IMR-90 (cell line): Measurements from ENCODE around the gene NEURL1. TPM values are rescaled to one million over a fixed set of nuclear protein-coding genes. Genes with fewer than 3 reads are reported as not detected.

ENCODE experiments used
- ATAC-seq: fragments of 200-7000 bp; cut with Tn5 transposase; 2 replicates; pipeline ENCODE4 v1.9.1; 2020; ENCODE audit warnings: low read depth, mild to moderate bottlenecking, moderate library complexity
- BruUV-seq: library from RNA; stranded (reverse); fragments of 400-500 nt; replicated peaks from 2 replicates; lab custom pipeline; 2021; lab: Mats Ljungman, UMichigan
- CTCF ChIA-PET: fragments of 300-600 bp; formaldehyde crosslinking; extraction: SDS; loops from one replicate; lab custom pipeline; 2021; ENCODE audit warnings: antibody characterized with exemption; lab: Yijun Ruan, JAX
- POLR2A ChIA-PET: fragments of 300-600 bp; sonication (Branson Sonifier 250); formaldehyde crosslinking; loops from one replicate; lab custom pipeline; 2022; ENCODE audit warnings: antibody characterized with exemption; ENCODE audit not compliant: unreplicated experiment; lab: Charles Lee
- DNase-seq: peaks from one replicate; pipeline ENCODE4 v3.0.0; 2013
- H2AFZ ChIP-seq: replicated peaks from 2 replicates; pipeline ENCODE3; 2013; ENCODE audit warnings: low read length, mild to moderate bottlenecking; ENCODE audit not compliant: poor library complexity
- H2AK5ac ChIP-seq: 2 replicates; pipeline ENCODE4 v1.6.1; 2013; ENCODE audit warnings: low read depth, low read length, inconsistent platforms
- H2AK9ac ChIP-seq: replicated peaks from 2 replicates; pipeline ENCODE3; 2013; ENCODE audit warnings: mild to moderate bottlenecking, low read depth, low read length, moderate library complexity; ENCODE audit not compliant: poor library complexity
- H2BK120ac ChIP-seq: 2 replicates; pipeline ENCODE4 v1.6.1; 2013; ENCODE audit warnings: low read depth, low read length, inconsistent platforms
- H2BK15ac ChIP-seq: 3 replicates; pipeline ENCODE4 v1.6.1; 2013; ENCODE audit warnings: low read depth, low read length, inconsistent platforms
- H2BK20ac ChIP-seq: 2 replicates; pipeline ENCODE4 v1.6.1; 2013; ENCODE audit warnings: low read depth, mild to moderate bottlenecking, inconsistent platforms, low read length, moderate library complexity
- H2BK5ac ChIP-seq: 2 replicates; pipeline ENCODE4 v1.6.1; 2013; ENCODE audit warnings: mild to moderate bottlenecking, low read depth, low read length, inconsistent platforms; ENCODE audit not compliant: poor library complexity, severe bottlenecking
- H3K14ac ChIP-seq: replicated peaks from 2 replicates; pipeline ENCODE4 v1.6.1; 2013; ENCODE audit warnings: low read depth, low read length, inconsistent platforms
- H3K18ac ChIP-seq: 2 replicates; pipeline ENCODE4 v1.6.1; 2013; ENCODE audit warnings: low read depth, low read length, control low read depth
- H3K23ac ChIP-seq: 2 replicates; pipeline ENCODE4 v1.6.1; 2013; ENCODE audit warnings: low read depth, low read length, inconsistent platforms
- H3K27ac ChIP-seq: 2 replicates; pipeline ENCODE4 v1.5.1; 2013; ENCODE audit warnings: mild to moderate bottlenecking, control low read depth, low read length; ENCODE audit not compliant: insufficient read depth
- H3K27me3 ChIP-seq: 2 replicates; pipeline ENCODE4 v1.6.1; 2013; ENCODE audit warnings: low read length; ENCODE audit not compliant: control insufficient read depth, insufficient read depth
- H3K36me3 ChIP-seq: 2 replicates; pipeline ENCODE4 v1.6.1; 2013; ENCODE audit warnings: low read length, mixed read lengths; ENCODE audit not compliant: control insufficient read depth, insufficient read depth
- H3K4ac ChIP-seq: 2 replicates; pipeline ENCODE4 v1.6.1; 2013; ENCODE audit warnings: low read depth, low read length, inconsistent platforms
- H3K4me1 ChIP-seq: 2 replicates; pipeline ENCODE4 v1.6.1; 2013; ENCODE audit warnings: low read length, mixed read lengths; ENCODE audit not compliant: control insufficient read depth, insufficient read depth
- H3K4me2 ChIP-seq: 2 replicates; pipeline ENCODE4 v1.6.1; 2013; ENCODE audit warnings: low read depth, mild to moderate bottlenecking, control low read depth, low read length, moderate library complexity
- H3K4me3 ChIP-seq: 2 replicates; pipeline ENCODE4 v1.5.1; 2013; ENCODE audit warnings: low read depth, mild to moderate bottlenecking, control low read depth, low read length, moderate library complexity; ENCODE audit not compliant: insufficient read depth
- H3K56ac ChIP-seq: 2 replicates; pipeline ENCODE4 v1.6.1; 2013; ENCODE audit warnings: low read length, inconsistent platforms; ENCODE audit not compliant: insufficient read depth; ENCODE audit errors: extremely low read depth
- H3K79me1 ChIP-seq, 2 experiments: 2 replicates each; pipeline ENCODE4 v1.6.1; 2013; ENCODE audit warnings: low read length in 2 of 2, inconsistent platforms in 1 of 2, low read depth in 1 of 2
- H3K9ac ChIP-seq: 2 replicates; pipeline ENCODE4 v1.6.1; 2013; ENCODE audit warnings: low read depth, low read length, control low read depth
- H3K9me1 ChIP-seq: 2 replicates; pipeline ENCODE4 v1.6.1; 2013; ENCODE audit warnings: low read length, inconsistent platforms; ENCODE audit not compliant: insufficient read depth
- H3K9me3 ChIP-seq: 2 replicates; pipeline ENCODE4 v1.6.1; 2013; ENCODE audit warnings: low read length; ENCODE audit not compliant: control insufficient read depth, insufficient read depth
- H4K20me1 ChIP-seq: 2 replicates; pipeline ENCODE4 v1.6.1; 2013; ENCODE audit warnings: low read length, inconsistent platforms; ENCODE audit not compliant: insufficient read depth
- H4K5ac ChIP-seq: 2 replicates; pipeline ENCODE4 v1.6.1; 2013; ENCODE audit warnings: mild to moderate bottlenecking, low read depth, low read length, control low read depth
- H4K8ac ChIP-seq, 2 experiments: 2 replicates each; pipeline ENCODE4 v1.6.1; 2013; ENCODE audit warnings: low read depth in 2 of 2, low read length in 2 of 2, control low read depth in 1 of 2, inconsistent platforms in 1 of 2
- H4K91ac ChIP-seq: 2 replicates; pipeline ENCODE4 v1.6.1; 2013; ENCODE audit warnings: low read depth, low read length, inconsistent platforms; ENCODE audit not compliant: insufficient read depth
- BHLHE40 ChIP-seq: fragments of 150-350 bp; IDR thresholded peaks from 2 replicates; pipeline ENCODE4 v1.6.1; 2016; ENCODE audit warnings: mild to moderate bottlenecking, low read depth, low read length
- FOS ChIP-seq: fragments of 150-350 bp; IDR thresholded peaks from 2 replicates; pipeline ENCODE4 v1.6.1; 2016; ENCODE audit warnings: low read depth, low read length
- MAZ ChIP-seq: IDR thresholded peaks from 2 replicates; pipeline ENCODE4 v1.6.1; 2012; ENCODE audit warnings: low read depth, mild to moderate bottlenecking, low read length, improper control_type of control experiment, moderate library complexity, borderline replicate concordance
- MXI1 ChIP-seq: IDR thresholded peaks from 2 replicates; pipeline ENCODE4 v1.6.1; 2012; ENCODE audit warnings: low read depth, mild to moderate bottlenecking, low read length, moderate library complexity, borderline replicate concordance
- RAD21 ChIP-seq: IDR thresholded peaks from 2 replicates; pipeline ENCODE4 v1.6.1; 2012; ENCODE audit warnings: low read length, improper control_type of control experiment
- RCOR1 ChIP-seq: IDR thresholded peaks from 2 replicates; pipeline ENCODE4 v1.6.1; 2012; ENCODE audit warnings: mild to moderate bottlenecking, low read length, improper control_type of control experiment; ENCODE audit not compliant: insufficient replicate concordance
- RFX5 ChIP-seq: IDR thresholded peaks from 2 replicates; pipeline ENCODE4 v1.8.0; 2012; ENCODE audit warnings: low read depth, mild to moderate bottlenecking, low read length, moderate library complexity
- USF2 ChIP-seq: fragments of 150-350 bp; IDR thresholded peaks from 2 replicates; pipeline ENCODE4 v1.6.1; 2017; ENCODE audit warnings: mild to moderate bottlenecking, antibody characterized with exemption, low read length, low read depth
- WGBS, 2 experiments: methylation state at CpG; one replicate each; pipeline versions ENCODE4 v1.1.5 to v1.1.7; 2013; ENCODE audit warnings: missing lambda C conversion rate in 2 of 2; ENCODE audit not compliant: insufficient read length in 1 of 2; ENCODE audit errors: extremely low coverage in 2 of 2; 5-methylcytosine and 5-hydroxymethylcytosine counted together
- dilution Hi-C: fragments of 300-500 bp; cut with HindIII; formaldehyde crosslinking; loops from one replicate; pipeline ENCODE4 v1.14.3; 2018; ENCODE audit warnings: low sequenced_read_pairs; ENCODE audit not compliant: unreplicated experiment
- in situ Hi-C: fragments of 300-500 bp; cut with MboI; formaldehyde crosslinking; loops from 3 replicates; pipeline ENCODE4 v1.14.3; 2019; ENCODE audit warnings: low sequenced_read_pairs, inconsistent platforms, mixed read lengths
- intact Hi-C: fragments of 100-400 bp; cut with micrococcal nuclease; formaldehyde crosslinking; loops from 2 replicates; pipeline ENCODE4 v1.10.0; 2022
- polyA plus RNA-seq, 3 experiments: library from polyadenylated mRNA; depleted of rRNA; stranded (reverse); fragments of >200 nt; gene quantifications; 2 replicates each; pipeline ENCODE4 v1.2.3, GENCODE V29; 2012; ENCODE audit warnings: low replicate concordance in 1 of 3
- total RNA-seq: library from RNA; depleted of rRNA; stranded (reverse); fragments of >200 nt; gene quantifications from 2 replicates; pipeline ENCODE4 v1.2.3, GENCODE V29; 2012

NEURL1 gene
- total and polyA plus RNA-seq, 2 of the 4 experiments (the other 2 are of a cell fraction), result 0.36 to 0.82 TPM

GRCh38 chr10:103517234-103518085 lies 24.0 kb downstream of the NEURL1 start (continued):
- no peak for TF ChIP-seq BHLHE40

GRCh38 chr10:103519798-103520197 lies 26.3 kb downstream of the NEURL1 start:
- Histone ChIP-seq H2BK20ac (no peak overlapping the region), H4K20me1 (0 out of 2 replicates have a peak, but pooled peaks cover 3% of the 10 kb centered on the region), H4K91ac (no peak overlapping the region), H2BK15ac (no peak overlapping the region), H3K56ac (no peak overlapping the region), H2AK5ac (no peak overlapping the region), H3K79me1 (no peaks in the 10 kb centered on the region), H3K27me3 (peaks cover 29% of the 10 kb centered on the region), H3K4me3 (no peak overlapping the region), H3K4ac (no peak overlapping the region), H3K14ac (no peak overlapping the region), H3K4me1 (no peaks in the 10 kb centered on the region), H3K9me1 (no peaks in the 10 kb centered on the region), H3K9me3 (no peaks in the 10 kb centered on the region), H2BK5ac (no peak overlapping the region), H3K9ac (no peak overlapping the region), H2BK120ac (no peak overlapping the region), H3K36me3 (no peaks in the 10 kb centered on the region), H3K4me2 (no peak overlapping the region), H2AFZ (no peak overlapping the region), H3K27ac (no peak overlapping the region), H4K8ac (no peak overlapping the region), H3K18ac (no peak overlapping the region), H2AK9ac (no peak overlapping the region), H3K23ac (no peak overlapping the region), H4K5ac (no peak overlapping the region)
- BruUV-seq, result no TSS peak
- in situ Hi-C loops (no loop called here), dilution Hi-C loops (no loop called here), intact Hi-C loops (no loop called here)
- ChIA-PET CTCF (no interaction called here), POLR2A (no interaction called here)
- ATAC-seq, result no peak
- DNase-seq, result no peak
- TF ChIP-seq MXI1 (no peak), FOS (no peak), RAD21 (no peak), RCOR1 (no peak), MAZ (no peak), USF2 (no peak), RFX5 (no peak)
- WGBS, 2 experiments, result no CpG with 5 or more reads among the region's 4 CpGs
